Naive thymus-derived CD8-positive, alpha-beta T cell (primary cell): ENCODE results near the gene ZC3H6. TPM values are rescaled to one million over a fixed set of nuclear protein-coding genes. Genes with fewer than 3 reads are reported as not detected.

Experiments used
- ATAC-seq, 2 donors: fragments of 150-1000 bp; cut with Tn5 transposase in 1 of 2; sonication (Bioruptor Pico), chemical (Tn5 transposase) in 1 of 2; 1 replicate in 1 of 2; 2 replicates in 1 of 2; pipeline ENCODE4 v1.10.0; 2021; ENCODE audit warnings: mild to moderate bottlenecking in 2 of 2, moderate library complexity in 2 of 2
- POLR2A ChIA-PET: fragments of 350-600 bp; sonication (Branson Sonifier 250); formaldehyde crosslinking; loops from one replicate; lab custom pipeline; 2021; ENCODE audit warnings: antibody characterized with exemption; lab: Charles Lee
- DNase-seq, 10 donors: peaks; one replicate each; pipeline versions ENCODE4 v3.0.0 to v3.0.0-alpha.2; 2020 to 2022
- H3K27ac Mint-ChIP-seq, 10 donors: one replicate each; pipeline ENCODE4 v1.8.0; 2020 to 2022; ENCODE audit warnings: mild to moderate bottlenecking in 10 of 10, mixed read lengths in 10 of 10, moderate library complexity in 4 of 10, inconsistent platforms in 1 of 10
- H3K27me3 Mint-ChIP-seq, 5 donors: one replicate each; pipeline ENCODE4 v1.8.0; 2021 to 2022; ENCODE audit warnings: mixed read lengths in 5 of 5
- H3K36me3 Mint-ChIP-seq, 3 donors: one replicate each; pipeline ENCODE4 v1.8.0; 2020 to 2022; ENCODE audit warnings: mixed read lengths in 3 of 3, mild to moderate bottlenecking in 2 of 3, inconsistent platforms in 1 of 3
- H3K4me1 Mint-ChIP-seq, 4 donors: one replicate each; pipeline ENCODE4 v1.8.0; 2021 to 2022; ENCODE audit warnings: mixed read lengths in 4 of 4
- H3K4me3 Mint-ChIP-seq, 10 donors: one replicate each; pipeline ENCODE4 v1.8.0; 2020 to 2022; ENCODE audit warnings: mild to moderate bottlenecking in 10 of 10, mixed read lengths in 10 of 10, moderate library complexity in 6 of 10, inconsistent platforms in 1 of 10
- H3K9me3 Mint-ChIP-seq, 9 donors: one replicate each; pipeline ENCODE4 v1.8.0; 2020 to 2022; ENCODE audit warnings: mixed read lengths in 9 of 9, mild to moderate bottlenecking in 3 of 9, inconsistent platforms in 1 of 9, moderate library complexity in 1 of 9
- polyA plus RNA-seq, 3 donors: library from polyadenylated mRNA; unstranded; fragments of 300-500 nt; fragmentation: Illumina TruSeq; gene quantifications; one replicate each; pipeline ENCODE4 v1.2.3, GENCODE V29; 2021
- total RNA-seq, 8 experiments: library from RNA in 2 of 8; stranded (reverse) in 2 of 8; gene quantifications; one replicate each; pipeline ENCODE4 v1.2.3 and lab custom pipeline; 2021 to 2026

Gene ZC3H6
- total and polyA plus RNA-seq, 5 experiments from 2014 or later: 5.0 to 33.3 (median 10.3) TPM

GRCh38 chr2:112311932-112312331 is 36.5 kb downstream of the ZC3H6 start:
- ATAC-seq (no peak), DNase-seq (no peak)
- Mint-ChIP-seq H3K4me3 (no peak overlapping the region), H3K4me1 (no peaks in the 10 kb centered on the region), H3K27me3 (no peaks in the 10 kb centered on the region), H3K36me3 (peaks cover 0 to 62% (median 23%) of the 10 kb centered on the region in 3 donors), H3K9me3 (no peaks in the 10 kb centered on the region), H3K27ac (no peak overlapping the region)
- POLR2A ChIA-PET: no interaction called here

GRCh38 chr2:112312821-112313220 is 37.4 kb downstream of the ZC3H6 start:
- ATAC-seq (no peak), DNase-seq (no peak)
- POLR2A ChIA-PET: no interaction called here
- H3K4me3 Mint-ChIP-seq: no peak overlapping the region
- H3K27ac Mint-ChIP-seq: no peak overlapping the region
- no peaks in the 10 kb centered on the region for H3K4me1 Mint-ChIP-seq
- H3K36me3 Mint-ChIP-seq: peaks cover 0 to 59% (median 18%) of the 10 kb centered on the region in 3 donors
- H3K9me3 Mint-ChIP-seq: no peaks in the 10 kb centered on the region
- no peaks in the 10 kb centered on the region for H3K27me3 Mint-ChIP-seq

GRCh38 chr2:112314856-112315255 is 39.5 kb downstream of the ZC3H6 start:
- H3K36me3 Mint-ChIP-seq: peaks cover 0 to 66% (median 24%) of the 10 kb centered on the region in 3 donors
- no peak for DNase-seq
- peak overlapping the region in 1 of 10 donors; percentile 28 for H3K27ac Mint-ChIP-seq

GRCh38 chr2:112317303-112318158 is 42.1 kb downstream of the ZC3H6 start:
- peaks cover 0 to 49% (median 17%) of the 10 kb centered on the region in 3 donors for H3K36me3 Mint-ChIP-seq

More at GRCh38 chr2:112314856-112315255, 39.5 kb downstream of the ZC3H6 start:
- Mint-ChIP-seq H3K9me3 (no peaks in the 10 kb centered on the region), H3K27me3 (no peaks in the 10 kb centered on the region), H3K4me3 (no peak overlapping the region), H3K4me1 (no peaks in the 10 kb centered on the region)
- POLR2A ChIA-PET: no interaction called here
- ATAC-seq: no peak

GRCh38 chr2:112318515-112318914 is 43.1 kb downstream of the ZC3H6 start:
- H3K27me3 Mint-ChIP-seq: no peaks in the 10 kb centered on the region
- DNase-seq (no peak), ATAC-seq (no peak)
- no peaks in the 10 kb centered on the region for H3K9me3 Mint-ChIP-seq
- POLR2A ChIA-PET: no interaction called here
- no peak overlapping the region for H3K4me3 Mint-ChIP-seq
- H3K4me1 Mint-ChIP-seq: no peaks in the 10 kb centered on the region
- peaks cover 0 to 48% (median 21%) of the 10 kb centered on the region in 3 donors for H3K36me3 Mint-ChIP-seq
- H3K27ac Mint-ChIP-seq: peak overlapping the region in 1 of 10 donors; percentile 27

More at GRCh38 chr2:112317303-112318158, 42.1 kb downstream of the ZC3H6 start:
- Mint-ChIP-seq H3K27me3 (no peaks in the 10 kb centered on the region), H3K4me1 (no peaks in the 10 kb centered on the region), H3K4me3 (no peak overlapping the region), H3K27ac (peak overlapping the region in 1 of 10 donors; percentile 29), H3K9me3 (no peaks in the 10 kb centered on the region)
- DNase-seq: no peak
- no peak for ATAC-seq
- POLR2A ChIA-PET: no interaction called here

GRCh38 chr2:112321375-112322320 is 46.3 kb downstream of the ZC3H6 start:
- POLR2A ChIA-PET: interaction anchor here (1.3 kb wide), 1 partner anchor 47 kb away, joined by 3 read pairs; no protein-coding TSS in a partner anchor
- ATAC-seq: no peak
- H3K4me1 Mint-ChIP-seq: no peaks in the 10 kb centered on the region
- no peaks in the 10 kb centered on the region for H3K9me3 Mint-ChIP-seq
- peak overlapping the region in 1 of 10 donors; percentile 11 for H3K27ac Mint-ChIP-seq
- H3K36me3 Mint-ChIP-seq: peaks cover 0 to 50% (median 28%) of the 10 kb centered on the region in 3 donors
- no peaks in the 10 kb centered on the region for H3K27me3 Mint-ChIP-seq
- no peak overlapping the region for H3K4me3 Mint-ChIP-seq
- DNase-seq: no peak

GRCh38 chr2:112322919-112323318 is 47.5 kb downstream of the ZC3H6 start:
- peaks cover 5 to 55% (median 37%) of the 10 kb centered on the region in 3 donors for H3K36me3 Mint-ChIP-seq

GRCh38 chr2:112332123-112332696 is 56.8 kb downstream of the ZC3H6 start:
- ATAC-seq (no peak), DNase-seq (no peak)
- Mint-ChIP-seq H3K27ac (no peak overlapping the region), H3K36me3 (peaks cover 0 to 44% (median 14%) of the 10 kb centered on the region in 3 donors), H3K9me3 (no peaks in the 10 kb centered on the region), H3K27me3 (no peaks in the 10 kb centered on the region), H3K4me3 (no peak overlapping the region), H3K4me1 (peaks cover 0 to 4% (median 0%) of the 10 kb centered on the region in 4 donors)
- POLR2A ChIA-PET: no interaction called here

More at GRCh38 chr2:112322919-112323318, 47.5 kb downstream of the ZC3H6 start:
- Mint-ChIP-seq H3K27me3 (no peaks in the 10 kb centered on the region), H3K9me3 (no peaks in the 10 kb centered on the region), H3K4me1 (no peaks in the 10 kb centered on the region), H3K27ac (peak overlapping the region in 3 of 10 donors; percentile 6 to 48 (median 17)), H3K4me3 (no peak overlapping the region)
- ATAC-seq: no peak
- POLR2A ChIA-PET: no interaction called here
- DNase-seq: no peak

- H3K4me1 Mint-ChIP-seq: peaks cover 0 to 4% (median 0%) of the 10 kb centered on the region in 4 donors
- no peak overlapping the region for H3K27ac Mint-ChIP-seq
- no peak overlapping the region for H3K4me3 Mint-ChIP-seq
- H3K36me3 Mint-ChIP-seq: peaks cover 0 to 16% (median 3%) of the 10 kb centered on the region in 3 donors
- ATAC-seq (no peak), DNase-seq (no peak)
- H3K27me3 Mint-ChIP-seq: no peaks in the 10 kb centered on the region
- no peaks in the 10 kb centered on the region for H3K9me3 Mint-ChIP-seq
- POLR2A ChIA-PET: no interaction called here
Measured at GRCh38 chr2:112335600-112335999, 60.2 kb downstream of the ZC3H6 start.

- ATAC-seq (no peak), DNase-seq (no peak)
- Mint-ChIP-seq H3K9me3 (no peaks in the 10 kb centered on the region), H3K4me1 (peaks cover 0 to 4% (median 0%) of the 10 kb centered on the region in 4 donors), H3K4me3 (no peak overlapping the region), H3K27me3 (no peaks in the 10 kb centered on the region), H3K36me3 (no peaks in the 10 kb centered on the region), H3K27ac (no peak overlapping the region)
- POLR2A ChIA-PET: no interaction called here
Measured at GRCh38 chr2:112339986-112340385, 64.6 kb downstream of the ZC3H6 start.

- Mint-ChIP-seq H3K4me3 (no peak overlapping the region), H3K27me3 (no peaks in the 10 kb centered on the region), H3K27ac (no peak overlapping the region), H3K36me3 (no peaks in the 10 kb centered on the region), H3K9me3 (no peaks in the 10 kb centered on the region), H3K4me1 (peaks cover 0 to 4% (median 0%) of the 10 kb centered on the region in 4 donors)
- ATAC-seq (no peak), DNase-seq (no peak)
- POLR2A ChIA-PET: no interaction called here
Measured at GRCh38 chr2:112340475-112341267, 65.3 kb downstream of the ZC3H6 start.
